Left colon (tissue), 2 donors: ENCODE data around the gene CREB5. TPM values are rescaled to one million over a fixed set of nuclear protein-coding genes. Genes with fewer than 3 reads are reported as not detected.

Source experiments
- ATAC-seq: fragments of 200-7000 bp; cut with Tn5 transposase; one replicate; pipeline ENCODE4 v1.9.1; 2020; ENCODE audit warnings: mild to moderate bottlenecking, moderate library complexity
- DNase-seq, 2 donors: peaks; one replicate each; pipeline ENCODE4 v3.0.0-alpha.2; 2020
- intact Hi-C, 2 donors: fragments of 100-400 bp; cut with DNase I in 1 of 2; cut with micrococcal nuclease in 1 of 2; formaldehyde crosslinking; loops; one replicate each; pipeline versions ENCODE4 v1.11.2 to v1.14.0; 2022; cut with DNase I, micrococcal nuclease
- total RNA-seq, 2 donors: library from RNA; stranded (reverse); fragmentation: NEBNext Ultra II Directional; extraction: Animal tissue kit (Norgen Biotek cat#: 25700); gene quantifications; one replicate each; pipeline ENCODE4 v1.2.1, GENCODE V29; 2021
- donor health status: DM: no; HTN: no; CAD: no.
- donor health status: DM: yes; HTN: yes; CAD: no.

CREB5 gene
- total RNA-seq, 2 donors from 2014 or later: 1.8 to 2.4 TPM

GRCh38 chr7:28790467-28790866 is 378.1 kb downstream of the CREB5 start:
- intact Hi-C loops: no loop called here
- ATAC-seq (no peak), DNase-seq (no peak)

- ATAC-seq (no peak), DNase-seq (no peak)
- intact Hi-C loops: no loop called here
These were observed 380.5 kb downstream of the CREB5 start for GRCh38 chr7:28792858-28793257.

GRCh38 chr7:28793381-28794085 is 381.2 kb downstream of the CREB5 start:
- ATAC-seq (no peak), DNase-seq (no peak)
- intact Hi-C loops: no loop called here

- DNase-seq (no peak), ATAC-seq (no peak)
- intact Hi-C loops: no loop called here
These were observed 386.0 kb downstream of the CREB5 start for GRCh38 chr7:28798274-28798673.

GRCh38 chr7:28799619-28800018 is 387.3 kb downstream of the CREB5 start:
- DNase-seq (no peak), ATAC-seq (peak; percentile 88)
- intact Hi-C loops: no loop called here

GRCh38 chr7:28800150-28800549 is 387.8 kb downstream of the CREB5 start:
- peak in 1 of 2 donors; percentile 36 for DNase-seq
- ATAC-seq: peak; percentile 44

GRCh38 chr7:28802450-28802849 is 390.1 kb downstream of the CREB5 start:
- intact Hi-C loops: no loop called here
- DNase-seq (no peak), ATAC-seq (no peak)

More at GRCh38 chr7:28800150-28800549, 387.8 kb downstream of the CREB5 start:
- intact Hi-C loops: no loop called here

- intact Hi-C loops: no loop called here
- DNase-seq (no peak), ATAC-seq (no peak)
These were observed 391.8 kb downstream of the CREB5 start for GRCh38 chr7:28804157-28804556.

GRCh38 chr7:28804990-28805389 is 392.7 kb downstream of the CREB5 start:
- DNase-seq: no peak
- ATAC-seq: no peak
- intact Hi-C loops: no loop called here

GRCh38 chr7:28806841-28807240 is 394.5 kb downstream of the CREB5 start:
- intact Hi-C loops: no loop called here
- DNase-seq (no peak), ATAC-seq (no peak)

- peak; percentile 98 for ATAC-seq
- DNase-seq: no peak
- intact Hi-C loops: no loop called here
These were observed 395.2 kb downstream of the CREB5 start for GRCh38 chr7:28807396-28807994.

- intact Hi-C loops: no loop called here
- no peak for ATAC-seq
- DNase-seq: peak; percentile 38 to 48
These were observed 396.6 kb downstream of the CREB5 start for GRCh38 chr7:28808796-28809533.

GRCh38 chr7:28811008-28811407 is 398.7 kb downstream of the CREB5 start:
- intact Hi-C loops: no loop called here
- DNase-seq (no peak), ATAC-seq (no peak)

GRCh38 chr7:28811701-28812430 is 399.5 kb downstream of the CREB5 start:
- DNase-seq (no peak), ATAC-seq (no peak)
- intact Hi-C loops: no loop called here

GRCh38 chr7:28812616-28813015 is 400.3 kb downstream of the CREB5 start:
- no peak for ATAC-seq
- intact Hi-C loops: no loop called here
- no peak for DNase-seq

- intact Hi-C loops: no loop called here
- ATAC-seq (no peak), DNase-seq (no peak)
These were observed 401.1 kb downstream of the CREB5 start for GRCh38 chr7:28813243-28813962.

- ATAC-seq (no peak), DNase-seq (no peak)
- intact Hi-C loops: no loop called here
These were observed 403.1 kb downstream of the CREB5 start for GRCh38 chr7:28815369-28815927.

GRCh38 chr7:28815928-28816373 is 403.6 kb downstream of the CREB5 start:
- no peak for ATAC-seq
- intact Hi-C loops: no loop called here
- DNase-seq: no peak
